ENCODE measurements around the gene CCNQ.

DNA sequence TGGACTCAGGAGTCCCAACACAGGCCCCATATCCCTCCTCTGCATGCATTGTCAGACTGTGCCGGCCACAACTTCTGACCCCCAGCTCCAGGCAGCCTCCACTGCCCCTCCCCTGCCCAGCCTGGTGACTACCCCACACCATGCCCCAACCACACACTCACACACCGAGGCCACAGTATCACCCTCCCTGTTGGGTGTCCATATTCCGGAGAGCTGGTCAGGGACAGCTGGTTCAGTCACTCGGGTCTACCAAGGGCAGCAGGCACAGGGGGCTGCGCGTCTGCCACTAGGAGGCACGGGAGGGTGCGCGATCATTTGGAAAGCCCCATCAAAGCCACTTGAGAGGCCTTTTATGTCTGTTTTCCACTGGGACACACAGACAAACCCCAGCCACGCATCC, 26.3 kb downstream of the CCNQ start:
- no peak for TF ChIP-seq POLR2AphosphoS5 (IDR thresholded peaks at IDR 0.05; ENCODE audit: low read depth, low read length)
- TF ChIP-seq, protein P1, sequence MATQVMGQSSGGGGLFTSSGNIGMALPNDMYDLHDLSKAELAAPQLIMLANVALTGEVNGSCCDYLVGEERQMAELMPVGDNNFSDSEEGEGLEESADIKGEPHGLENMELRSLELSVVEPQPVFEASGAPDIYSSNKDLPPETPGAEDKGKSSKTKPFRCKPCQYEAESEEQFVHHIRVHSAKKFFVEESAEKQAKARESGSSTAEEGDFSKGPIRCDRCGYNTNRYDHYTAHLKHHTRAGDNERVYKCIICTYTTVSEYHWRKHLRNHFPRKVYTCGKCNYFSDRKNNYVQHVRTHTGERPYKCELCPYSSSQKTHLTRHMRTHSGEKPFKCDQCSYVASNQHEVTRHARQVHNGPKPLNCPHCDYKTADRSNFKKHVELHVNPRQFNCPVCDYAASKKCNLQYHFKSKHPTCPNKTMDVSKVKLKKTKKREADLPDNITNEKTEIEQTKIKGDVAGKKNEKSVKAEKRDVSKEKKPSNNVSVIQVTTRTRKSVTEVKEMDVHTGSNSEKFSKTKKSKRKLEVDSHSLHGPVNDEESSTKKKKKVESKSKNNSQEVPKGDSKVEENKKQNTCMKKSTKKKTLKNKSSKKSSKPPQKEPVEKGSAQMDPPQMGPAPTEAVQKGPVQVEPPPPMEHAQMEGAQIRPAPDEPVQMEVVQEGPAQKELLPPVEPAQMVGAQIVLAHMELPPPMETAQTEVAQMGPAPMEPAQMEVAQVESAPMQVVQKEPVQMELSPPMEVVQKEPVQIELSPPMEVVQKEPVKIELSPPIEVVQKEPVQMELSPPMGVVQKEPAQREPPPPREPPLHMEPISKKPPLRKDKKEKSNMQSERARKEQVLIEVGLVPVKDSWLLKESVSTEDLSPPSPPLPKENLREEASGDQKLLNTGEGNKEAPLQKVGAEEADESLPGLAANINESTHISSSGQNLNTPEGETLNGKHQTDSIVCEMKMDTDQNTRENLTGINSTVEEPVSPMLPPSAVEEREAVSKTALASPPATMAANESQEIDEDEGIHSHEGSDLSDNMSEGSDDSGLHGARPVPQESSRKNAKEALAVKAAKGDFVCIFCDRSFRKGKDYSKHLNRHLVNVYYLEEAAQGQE (IDR thresholded peaks at IDR 0.05; ENCODE audit: insufficient read depth in 1 of 2, low read depth in 2 of 2, low read length in 2 of 2): no peak

All from PFSK-1 (cell line).